Omental fat pad (tissue), 4 donors: ENCODE data around the gene SH3GL2. TPM values are rescaled to one million over a fixed set of nuclear protein-coding genes. Genes with fewer than 3 reads are reported as not detected.

ENCODE experiments used
- ATAC-seq: fragments of 150-250 bp; one replicate; pipeline ENCODE4 v1.9.1; 2016; ENCODE audit warnings: mild to moderate bottlenecking, moderate library complexity; ENCODE audit not compliant: low FRiP score
- DNase-seq: peaks from one replicate; pipeline ENCODE4 v3.0.0-alpha.2; 2019; ENCODE audit warnings: low spot score
- CTCF ChIP-seq, 3 donors: fragments of 450-650 bp; IDR thresholded peaks; one replicate each; pipeline ENCODE4 v1.5.1; 2016 to 2017; ENCODE audit warnings: antibody characterized with exemption in 3 of 3, mild to moderate bottlenecking in 3 of 3, moderate library complexity in 2 of 3
- total RNA-seq, 4 donors: library from RNA; depleted of rRNA; stranded (reverse); fragments of >200 nt; gene quantifications; one replicate each; pipeline ENCODE4 v1.1.0, GENCODE V29; 2016

SH3GL2 gene
- total RNA-seq, 4 donors from 2014 or later = 0.24 to 0.56 TPM; not detected in 2

GRCh38 chr9:17630531-17630949 is 51.7 kb downstream of the SH3GL2 start:
- no peak for TF ChIP-seq CTCF (IDR thresholded peaks at IDR 0.05)
- DNase-seq (no peak), ATAC-seq (no peak)

- DNase-seq = no peak
Measured at GRCh38 chr9:17631396-17631795, 52.5 kb downstream of the SH3GL2 start.

GRCh38 chr9:17632994-17633393 is 54.1 kb downstream of the SH3GL2 start:
- no peak for DNase-seq
- no peak for TF ChIP-seq CTCF (IDR thresholded peaks at IDR 0.05)
- no peak for ATAC-seq

More at GRCh38 chr9:17631396-17631795, 52.5 kb downstream of the SH3GL2 start:
- ATAC-seq = no peak
- no peak for TF ChIP-seq CTCF (IDR thresholded peaks at IDR 0.05)

- DNase-seq = no peak
- TF ChIP-seq CTCF (IDR thresholded peaks at IDR 0.05) = no peak
- no peak for ATAC-seq
Measured at GRCh38 chr9:17635115-17635890, 56.4 kb downstream of the SH3GL2 start.

GRCh38 chr9:17636349-17636748 is 57.5 kb downstream of the SH3GL2 start:
- TF ChIP-seq CTCF (IDR thresholded peaks at IDR 0.05) = no peak
- no peak for DNase-seq
- ATAC-seq = no peak

- ATAC-seq (no peak), DNase-seq (no peak)
- no peak for TF ChIP-seq CTCF (IDR thresholded peaks at IDR 0.05)
Measured at GRCh38 chr9:17636821-17637220, 58.0 kb downstream of the SH3GL2 start.

- DNase-seq = no peak
- no peak for ATAC-seq
- TF ChIP-seq CTCF (IDR thresholded peaks at IDR 0.05) = no peak
Measured at GRCh38 chr9:17637229-17637628, 58.4 kb downstream of the SH3GL2 start.
